Tibial nerve (tissue), 4 donors: ENCODE measurements around the gene IARS1.

ENCODE experiments used
- CTCF ChIP-seq, 5 experiments: fragments of 200-600 bp in 3 of 5; fragments of 450-650 bp in 2 of 5; sonication (generic) in 3 of 5; IDR thresholded peaks; one replicate each; pipeline ENCODE4 v1.5.1; 2016 to 2019; ENCODE audit warnings: antibody characterized with exemption in 5 of 5, mild to moderate bottlenecking in 3 of 5, moderate library complexity in 2 of 5
- EP300 ChIP-seq, 2 donors: sonication (generic); formaldehyde crosslinking; IDR thresholded peaks; one replicate each; pipeline ENCODE4 v1.6.1; 2017; ENCODE audit warnings: antibody characterized with exemption in 2 of 2, mild to moderate bottlenecking in 1 of 2
- POLR2A ChIP-seq, 2 donors: fragments of 450-650 bp; IDR thresholded peaks; one replicate each; pipeline ENCODE4 v1.6.1; 2017; ENCODE audit warnings: antibody characterized with exemption in 2 of 2, mild to moderate bottlenecking in 2 of 2, moderate library complexity in 2 of 2

GRCh38 chr9:92266486-92266885, 27.0 kb downstream of the IARS1 start:
- TF ChIP-seq POLR2A (IDR thresholded peaks at IDR 0.05), result no peak
- no peak for TF ChIP-seq CTCF (IDR thresholded peaks at IDR 0.05)
- TF ChIP-seq EP300 (IDR thresholded peaks at IDR 0.05), result no peak
